MM.1S (cell line): Measurements from ENCODE around the gene GPC1.

Experiments
- DNase-seq: peaks from one replicate; pipeline ENCODE4 v3.0.0-alpha.2; 2015
- H2AFZ ChIP-seq: fragments of 300-600 bp; sonication (generic); 2 replicates; pipeline ENCODE4 v1.6.0; 2016; ENCODE audit warnings: antibody characterized with exemption, low read length
- H3F3A ChIP-seq: fragments of 300-600 bp; sonication (generic); 2 replicates; pipeline ENCODE4 v1.6.1; 2016; ENCODE audit warnings: mild to moderate bottlenecking, antibody characterized with exemption, low read length, moderate library complexity, mixed read lengths; ENCODE audit not compliant: insufficient read depth
- H3K27ac ChIP-seq: fragments of 300-600 bp; sonication (generic); 2 replicates; pipeline ENCODE4 v1.5.1; 2016; ENCODE audit warnings: mild to moderate bottlenecking, low read length
- H3K27me3 ChIP-seq: fragments of 300-600 bp; sonication (generic); replicated peaks from 2 replicates; pipeline ENCODE4 v1.6.0; 2016; ENCODE audit warnings: low read length; ENCODE audit not compliant: insufficient read depth
- H3K36me3 ChIP-seq: fragments of 300-600 bp; sonication (generic); replicated peaks from 2 replicates; pipeline ENCODE4 v1.6.1; 2016; ENCODE audit warnings: mild to moderate bottlenecking, low read length, mixed read lengths; ENCODE audit not compliant: insufficient read depth
- H3K4me1 ChIP-seq: fragments of 300-600 bp; sonication (generic); 2 replicates; pipeline ENCODE4 v1.6.1; 2016; ENCODE audit warnings: low read length, mixed read lengths
- H3K4me2 ChIP-seq: fragments of 300-600 bp; sonication (generic); 2 replicates; pipeline ENCODE4 v1.6.0; 2016; ENCODE audit warnings: low read depth, low read length
- H3K4me3 ChIP-seq: fragments of 300-600 bp; sonication (generic); 2 replicates; pipeline ENCODE4 v1.5.1; 2016; ENCODE audit warnings: low read length, mixed read lengths
- H3K79me2 ChIP-seq: fragments of 300-600 bp; sonication (generic); 2 replicates; pipeline ENCODE4 v1.6.1; 2016; ENCODE audit warnings: mixed run types, low read length, mixed read lengths
- H3K9ac ChIP-seq: fragments of 300-600 bp; sonication (generic); 2 replicates; pipeline ENCODE4 v1.6.1; 2016; ENCODE audit warnings: low read length, mixed read lengths
- H3K9me2 ChIP-seq: fragments of 300-600 bp; sonication (generic); replicated peaks from 2 replicates; pipeline ENCODE4 v1.6.1; 2016; ENCODE audit warnings: mild to moderate bottlenecking, low read length, mixed read lengths; ENCODE audit not compliant: insufficient read depth
- H3K9me3 ChIP-seq: fragments of 300-600 bp; sonication (generic); replicated peaks from 2 replicates; pipeline ENCODE4 v1.6.1; 2016; ENCODE audit warnings: mild to moderate bottlenecking, low read length, mixed read lengths; ENCODE audit not compliant: insufficient read depth
- H4K20me1 ChIP-seq: fragments of 300-600 bp; sonication (generic); 2 replicates; pipeline ENCODE4 v1.6.1; 2016; ENCODE audit warnings: mild to moderate bottlenecking, low read length, moderate library complexity, mixed read lengths; ENCODE audit not compliant: insufficient read depth
- EZH2 ChIP-seq: fragments of 300-600 bp; sonication (generic); optimal IDR thresholded peaks from 2 replicates; pipeline ENCODE3; 2017; ENCODE audit warnings: low read depth, mild to moderate bottlenecking, antibody characterized with exemption, low read length, mixed read lengths
- EZH2phosphoT487 ChIP-seq: fragments of 300-600 bp; sonication (generic); IDR thresholded peaks from 2 replicates; pipeline ENCODE4 v1.6.1; 2018; ENCODE audit warnings: antibody characterized with exemption, low read length
- TF ChIP-seq, protein P1 (sequence below): fragments of 300-600 bp; sonication (generic); IDR thresholded peaks from 2 replicates; pipeline ENCODE4 v1.5.1; 2016; ENCODE audit warnings: antibody characterized with exemption, low read length, mixed read lengths

Gene GPC1

DNA sequence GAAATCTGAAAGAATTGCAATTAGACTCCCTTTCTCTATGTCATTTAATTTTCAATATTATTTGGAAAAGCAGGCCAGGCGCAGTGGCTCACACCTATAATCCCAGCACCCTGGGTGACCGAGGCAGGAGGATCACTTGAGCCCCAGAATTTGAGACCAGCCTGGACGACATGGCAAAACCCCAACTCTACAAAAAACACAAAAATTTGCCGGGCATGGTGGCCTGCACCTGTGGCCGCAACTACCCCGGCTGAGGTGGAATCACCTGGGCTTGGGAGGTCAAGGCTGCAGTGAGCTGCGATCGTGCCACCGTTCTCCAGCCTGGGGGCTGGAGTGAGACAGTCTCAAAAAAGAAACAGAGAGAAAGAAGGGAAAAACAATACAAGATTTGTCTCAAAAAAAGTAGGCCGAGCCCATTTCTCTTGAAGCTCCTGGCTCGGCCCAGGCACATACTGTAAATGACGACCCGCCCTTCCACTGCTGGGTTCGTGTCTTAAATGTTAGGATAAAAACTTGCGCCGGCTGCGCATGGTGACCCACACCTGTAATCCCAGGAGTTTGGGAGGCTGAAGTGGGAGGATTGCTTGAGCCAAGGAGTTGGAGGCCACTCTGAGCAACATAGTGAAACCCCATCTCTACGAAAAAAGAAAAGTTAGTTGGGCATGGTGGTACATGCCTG, 31.1 kb upstream of the GPC1 start:
- no peaks in the 10 kb centered on the region for H3K36me3 ChIP-seq
- no peaks in the 10 kb centered on the region for H3F3A ChIP-seq
- no peak for DNase-seq
- no peaks in the 10 kb centered on the region for H3K79me2 ChIP-seq
- no peaks in the 10 kb centered on the region for H3K4me1 ChIP-seq
- no peak overlapping the region for H3K9ac ChIP-seq
- no peak overlapping the region for H3K27ac ChIP-seq
- no peak overlapping the region for H3K4me2 ChIP-seq
- no peaks in the 10 kb centered on the region for H3K9me3 ChIP-seq
- no peak for TF ChIP-seq EZH2
- TF ChIP-seq EZH2phosphoT487: no peak
- TF ChIP-seq, protein P1, sequence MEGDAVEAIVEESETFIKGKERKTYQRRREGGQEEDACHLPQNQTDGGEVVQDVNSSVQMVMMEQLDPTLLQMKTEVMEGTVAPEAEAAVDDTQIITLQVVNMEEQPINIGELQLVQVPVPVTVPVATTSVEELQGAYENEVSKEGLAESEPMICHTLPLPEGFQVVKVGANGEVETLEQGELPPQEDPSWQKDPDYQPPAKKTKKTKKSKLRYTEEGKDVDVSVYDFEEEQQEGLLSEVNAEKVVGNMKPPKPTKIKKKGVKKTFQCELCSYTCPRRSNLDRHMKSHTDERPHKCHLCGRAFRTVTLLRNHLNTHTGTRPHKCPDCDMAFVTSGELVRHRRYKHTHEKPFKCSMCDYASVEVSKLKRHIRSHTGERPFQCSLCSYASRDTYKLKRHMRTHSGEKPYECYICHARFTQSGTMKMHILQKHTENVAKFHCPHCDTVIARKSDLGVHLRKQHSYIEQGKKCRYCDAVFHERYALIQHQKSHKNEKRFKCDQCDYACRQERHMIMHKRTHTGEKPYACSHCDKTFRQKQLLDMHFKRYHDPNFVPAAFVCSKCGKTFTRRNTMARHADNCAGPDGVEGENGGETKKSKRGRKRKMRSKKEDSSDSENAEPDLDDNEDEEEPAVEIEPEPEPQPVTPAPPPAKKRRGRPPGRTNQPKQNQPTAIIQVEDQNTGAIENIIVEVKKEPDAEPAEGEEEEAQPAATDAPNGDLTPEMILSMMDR: no peak
- no peak overlapping the region for H3K4me3 ChIP-seq
- no peak overlapping the region for H2AFZ ChIP-seq
- no peaks in the 10 kb centered on the region for H4K20me1 ChIP-seq
- H3K27me3 ChIP-seq: peaks cover 60% of the 10 kb centered on the region
- no peaks in the 10 kb centered on the region for H3K9me2 ChIP-seq

DNA sequence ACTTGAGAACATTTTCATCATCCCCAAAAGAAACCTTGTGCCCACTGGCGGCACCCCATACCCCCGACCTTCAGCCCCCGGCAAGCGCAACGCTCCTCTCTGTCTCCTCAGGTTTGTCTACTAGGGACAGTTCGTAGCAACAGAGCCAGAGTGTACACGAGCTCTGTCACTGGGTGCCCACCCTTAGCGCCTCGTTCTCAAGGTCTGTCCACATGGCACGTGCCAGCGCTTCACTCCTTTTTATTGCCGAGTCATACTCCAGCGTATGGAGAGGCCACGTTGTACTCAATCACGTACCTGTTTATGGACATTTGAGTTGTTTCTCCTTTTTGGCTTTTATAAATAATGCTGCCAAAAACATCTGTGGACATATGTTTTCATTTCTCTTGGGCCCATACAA, 30.3 kb upstream of the GPC1 start:
- no peaks in the 10 kb centered on the region for H3K9me3 ChIP-seq
- no peaks in the 10 kb centered on the region for H3K36me3 ChIP-seq
- no peak overlapping the region for H3K9ac ChIP-seq
- no peak overlapping the region for H3K27ac ChIP-seq
- no peak overlapping the region for H3K4me3 ChIP-seq
- no peak for DNase-seq
- H3K4me2 ChIP-seq: no peak overlapping the region
- no peak overlapping the region for H2AFZ ChIP-seq
- no peaks in the 10 kb centered on the region for H3K4me1 ChIP-seq
- no peaks in the 10 kb centered on the region for H4K20me1 ChIP-seq
- H3K79me2 ChIP-seq: no peaks in the 10 kb centered on the region
- H3K9me2 ChIP-seq: no peaks in the 10 kb centered on the region
- H3F3A ChIP-seq: no peaks in the 10 kb centered on the region
- H3K27me3 ChIP-seq: peaks cover 68% of the 10 kb centered on the region
- no peak for TF ChIP-seq EZH2phosphoT487
- TF ChIP-seq, protein P1: no peak
- no peak for TF ChIP-seq EZH2

DNA sequence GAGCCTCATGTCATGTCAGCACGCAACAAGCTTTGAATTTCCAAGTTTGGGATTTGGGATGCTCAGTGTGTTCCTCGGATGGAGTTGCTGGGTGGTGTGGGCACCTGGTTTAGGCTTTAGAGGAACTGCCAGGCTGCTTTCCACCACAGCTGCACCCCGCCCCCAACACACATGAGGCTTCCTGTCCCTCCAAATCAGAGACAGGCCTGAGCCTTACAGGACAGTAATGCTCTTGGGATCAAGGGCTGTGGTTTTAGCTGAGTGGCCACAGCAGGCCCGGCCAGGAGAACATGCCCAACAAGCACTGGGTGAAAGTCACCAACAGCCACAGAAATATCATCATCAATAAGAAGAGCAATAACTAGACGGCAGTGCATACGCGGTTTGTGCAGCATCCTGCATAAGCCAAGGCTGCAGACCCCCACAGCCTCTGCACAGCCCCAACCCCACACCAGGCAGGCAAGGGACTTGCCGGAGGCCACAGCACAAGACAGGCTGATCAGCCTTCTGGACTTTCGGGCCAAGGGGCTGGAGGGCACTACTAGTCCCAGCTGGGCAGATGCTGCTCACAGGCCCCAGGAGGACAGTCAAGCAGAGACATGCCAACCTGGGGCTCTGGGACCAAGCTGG, 29.7 kb upstream of the GPC1 start:
- no peak overlapping the region for H2AFZ ChIP-seq

DNA sequence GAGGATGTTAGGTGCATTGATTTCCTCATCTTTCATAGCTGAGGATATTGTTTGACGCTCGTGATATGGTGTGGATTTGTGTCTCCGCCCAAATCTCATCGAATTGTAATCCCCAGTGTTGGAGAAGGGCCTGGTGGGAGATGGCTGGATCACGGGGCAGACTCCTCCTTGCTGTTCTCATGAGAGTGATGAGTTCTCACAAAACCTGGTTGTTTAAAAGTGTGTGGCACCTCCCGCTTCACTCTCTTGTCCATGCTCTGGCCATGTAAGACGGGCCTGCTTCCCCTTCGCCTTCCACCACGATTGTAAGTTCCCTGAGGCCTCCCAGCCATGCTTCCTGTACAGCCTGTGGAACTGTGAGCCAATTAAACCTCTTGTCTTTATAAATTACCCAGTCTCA, 28.4 kb upstream of the GPC1 start:
- no peaks in the 10 kb centered on the region for H3K36me3 ChIP-seq
- no peaks in the 10 kb centered on the region for H3K79me2 ChIP-seq
- H3K4me2 ChIP-seq: no peak overlapping the region
- no peak overlapping the region for H3K9ac ChIP-seq
- TF ChIP-seq EZH2 (no peak), EZH2phosphoT487 (no peak)
- TF ChIP-seq, protein P1: no peak
- no peaks in the 10 kb centered on the region for H3K9me3 ChIP-seq
- no peak for DNase-seq
- peaks cover 70% of the 10 kb centered on the region for H3K27me3 ChIP-seq
- H3K27ac ChIP-seq: no peak overlapping the region
- H3K4me3 ChIP-seq: no peak overlapping the region
- no peaks in the 10 kb centered on the region for H3K9me2 ChIP-seq
- no peaks in the 10 kb centered on the region for H3F3A ChIP-seq
- no peaks in the 10 kb centered on the region for H4K20me1 ChIP-seq
- no peak overlapping the region for H2AFZ ChIP-seq
- H3K4me1 ChIP-seq: no peaks in the 10 kb centered on the region

More for the DNA sequence above, 29.7 kb upstream of the GPC1 start:
- H3K27me3 ChIP-seq: peaks cover 74% of the 10 kb centered on the region
- H3K4me1 ChIP-seq: no peaks in the 10 kb centered on the region
- no peaks in the 10 kb centered on the region for H3K36me3 ChIP-seq
- no peak overlapping the region for H3K27ac ChIP-seq
- no peak overlapping the region for H3K9ac ChIP-seq
- TF ChIP-seq EZH2: no peak
- no peak for TF ChIP-seq EZH2phosphoT487
- no peaks in the 10 kb centered on the region for H3F3A ChIP-seq
- no peaks in the 10 kb centered on the region for H4K20me1 ChIP-seq
- no peaks in the 10 kb centered on the region for H3K9me3 ChIP-seq
- H3K4me2 ChIP-seq: no peak overlapping the region
- H3K79me2 ChIP-seq: no peaks in the 10 kb centered on the region
- H3K9me2 ChIP-seq: no peaks in the 10 kb centered on the region
- H3K4me3 ChIP-seq: no peak overlapping the region
- DNase-seq: no peak
